Renal cortex interstitium (tissue), 11 donors: Measurements from ENCODE around the gene DHX58. TPM values are rescaled to one million over a fixed set of nuclear protein-coding genes. Genes with fewer than 3 reads are reported as not detected.

ENCODE experiments used
- DNase-seq, 11 donors: peaks; one replicate each; pipeline ENCODE4 v3.0.0-alpha.2; 2013; ENCODE audit warnings: low read depth in 9 of 11, low spot score in 4 of 11; ENCODE audit errors: extremely low read depth in 1 of 11
- polyA plus RNA-seq, 3 donors: library from polyadenylated mRNA; unstranded; fragments of 120-200 nt; gene quantifications; one replicate each; pipeline ENCODE4 v1.2.1, GENCODE V29; 2013; ENCODE audit not compliant: insufficient read length in 3 of 3

Gene DHX58
- polyA plus RNA-seq, 3 donors = 7.1 to 13.3 (median 7.1) TPM

GRCh38 chr17:42065201-42065600 lies 47.3 kb downstream of the DHX58 start:
- DNase-seq = no peak

GRCh38 chr17:42062681-42063080 lies 49.8 kb downstream of the DHX58 start:
- no peak for DNase-seq

GRCh38 chr17:42061646-42062487 lies 50.6 kb downstream of the DHX58 start:
- no peak for DNase-seq

- no peak for DNase-seq
Measured at GRCh38 chr17:42060231-42060630, 52.3 kb downstream of the DHX58 start.

DNA sequence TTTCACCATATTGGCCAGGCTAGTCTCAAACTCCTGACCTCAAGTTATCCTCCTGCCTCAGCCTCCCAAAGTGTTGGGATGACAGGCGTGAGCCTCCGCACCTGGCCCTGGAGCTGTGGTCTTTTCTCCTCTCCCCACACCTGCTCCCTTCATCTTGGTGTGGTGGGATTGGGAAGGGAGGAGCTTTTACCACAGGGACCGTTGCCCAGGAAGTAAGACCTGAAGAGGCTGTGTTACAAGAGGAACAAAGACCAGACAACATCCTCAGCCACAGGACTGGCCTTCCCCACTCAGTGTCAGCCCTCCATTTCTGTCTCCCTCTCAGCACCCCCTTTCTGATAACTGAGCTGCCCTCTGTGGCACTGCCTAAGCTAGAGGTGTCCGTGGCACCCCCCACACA lies 52.7 kb downstream of the DHX58 start:
- no peak for DNase-seq

GRCh38 chr17:42058063-42058462 lies 54.5 kb downstream of the DHX58 start:
- no peak for DNase-seq

DNA sequence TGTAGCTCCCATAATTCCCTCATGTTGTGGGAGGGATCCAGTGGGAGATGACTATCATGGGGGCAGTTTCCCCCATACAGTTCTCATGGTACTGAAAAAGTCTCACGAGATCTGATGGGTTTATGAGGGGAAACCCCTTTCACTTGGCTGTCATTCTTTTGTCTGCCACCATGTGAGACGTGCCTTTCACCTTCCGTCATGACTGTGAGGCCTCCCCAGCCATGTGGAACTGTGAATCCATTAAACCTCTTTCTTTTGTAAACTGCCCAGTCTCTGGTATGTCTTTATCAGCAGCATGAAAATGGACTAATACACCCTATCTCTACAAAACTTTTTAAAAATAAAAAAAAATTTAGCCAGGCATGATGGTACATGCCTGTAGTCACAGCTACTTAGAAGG lies 55.9 kb downstream of the DHX58 start:
- no peak for DNase-seq

DNA sequence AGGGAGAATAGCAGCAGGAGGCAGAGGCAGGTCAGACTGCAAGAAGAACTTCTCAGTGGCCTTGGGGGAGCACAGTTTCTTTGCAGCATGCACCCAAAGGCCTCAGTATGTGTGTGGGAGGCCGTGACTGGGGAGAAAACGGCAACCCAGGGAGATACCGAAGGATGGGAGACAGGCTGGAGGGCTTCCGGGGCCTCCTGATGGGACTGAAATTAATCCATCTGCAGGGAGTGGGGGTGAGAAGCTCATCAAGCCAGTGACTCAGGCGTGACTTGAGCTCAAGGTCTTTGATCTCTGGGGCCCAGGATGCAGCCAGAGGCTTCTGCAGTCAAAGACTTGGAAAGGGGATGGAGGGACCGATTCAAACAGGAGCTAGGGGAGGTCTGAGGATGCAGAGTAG lies 57.0 kb downstream of the DHX58 start:
- peak in 1 of 11 donors; percentile 56 for DNase-seq

DNA sequence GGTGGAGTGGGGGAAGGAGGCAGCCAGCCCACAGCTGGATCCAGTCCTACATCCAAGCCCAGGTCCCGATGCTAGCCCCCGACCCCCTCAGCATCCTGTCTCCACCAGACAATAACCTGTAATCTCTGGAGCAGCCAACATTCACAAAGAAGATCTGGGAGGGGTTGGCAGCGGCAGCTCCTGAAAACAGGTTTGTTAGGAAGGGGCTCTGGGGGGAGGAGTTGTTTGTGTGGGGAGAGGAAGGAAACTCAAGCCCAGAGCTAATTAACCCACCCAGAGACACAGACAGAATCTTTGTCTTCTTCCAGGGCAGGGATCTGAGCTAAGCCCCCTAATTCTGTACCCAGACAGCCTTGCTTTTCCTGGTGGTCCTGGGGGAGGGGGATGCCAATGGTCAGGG lies 57.5 kb downstream of the DHX58 start:
- no peak for DNase-seq

DNA sequence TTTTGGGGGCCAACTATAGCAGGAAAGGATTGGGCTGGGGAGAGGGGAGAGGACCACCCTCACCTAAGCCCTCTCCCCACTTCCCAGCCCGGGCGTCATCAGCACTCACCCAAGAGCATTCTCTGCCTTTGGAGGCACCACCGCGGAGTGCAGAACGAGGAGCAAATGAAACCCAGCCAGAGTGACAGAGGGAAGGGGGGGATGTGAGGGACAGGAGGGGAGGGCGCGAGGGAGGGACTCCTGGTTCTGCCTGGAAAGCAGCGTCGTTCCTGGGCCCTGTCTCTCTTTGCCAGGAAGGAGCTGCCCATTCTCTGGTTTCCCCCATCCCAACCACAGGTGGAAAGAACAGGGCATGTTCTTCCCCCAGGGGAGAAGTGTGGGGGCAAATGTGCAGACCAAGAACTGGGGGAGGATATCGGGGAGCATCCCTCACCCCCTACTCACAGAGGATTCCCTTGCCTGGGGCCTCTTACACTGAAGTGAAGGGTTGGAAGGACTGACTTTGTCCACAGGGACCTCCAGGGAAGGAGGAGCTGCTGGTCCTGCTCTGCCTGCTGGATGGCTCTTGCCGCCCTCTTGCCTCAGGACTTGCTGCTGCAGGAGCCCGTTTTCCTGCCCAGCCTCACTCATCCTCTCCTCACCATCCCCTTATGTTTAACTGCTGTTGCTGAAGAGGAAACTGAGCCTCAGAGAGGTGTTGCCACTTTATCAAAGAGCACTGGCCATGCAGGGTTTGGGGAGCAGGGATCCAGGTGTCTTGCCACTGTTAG lies 58.6 kb downstream of the DHX58 start:
- DNase-seq = no peak

DNA sequence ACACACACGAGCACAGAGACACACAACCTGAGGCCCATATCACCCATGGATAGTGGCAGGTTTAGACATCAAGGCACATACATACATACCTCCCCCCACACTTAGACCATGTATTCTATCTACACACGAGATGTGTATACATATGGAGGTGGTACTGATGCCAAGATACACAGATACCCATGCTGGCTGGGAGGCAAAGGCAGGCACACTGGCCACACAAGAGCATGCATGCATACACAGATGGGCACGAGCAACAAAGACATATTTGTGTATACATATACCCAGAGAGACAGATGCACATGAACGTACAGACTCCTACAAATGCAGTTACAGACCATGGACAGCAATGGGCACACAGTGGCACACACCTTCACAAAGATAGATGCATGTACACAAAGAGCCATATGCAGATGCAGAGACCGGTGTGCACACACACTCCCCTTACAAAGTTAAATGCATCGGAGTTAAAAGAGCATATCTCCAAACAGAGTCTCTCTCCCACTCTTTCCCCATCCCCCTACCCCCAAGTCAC lies 60.1 kb downstream of the DHX58 start:
- no peak for DNase-seq

DNA sequence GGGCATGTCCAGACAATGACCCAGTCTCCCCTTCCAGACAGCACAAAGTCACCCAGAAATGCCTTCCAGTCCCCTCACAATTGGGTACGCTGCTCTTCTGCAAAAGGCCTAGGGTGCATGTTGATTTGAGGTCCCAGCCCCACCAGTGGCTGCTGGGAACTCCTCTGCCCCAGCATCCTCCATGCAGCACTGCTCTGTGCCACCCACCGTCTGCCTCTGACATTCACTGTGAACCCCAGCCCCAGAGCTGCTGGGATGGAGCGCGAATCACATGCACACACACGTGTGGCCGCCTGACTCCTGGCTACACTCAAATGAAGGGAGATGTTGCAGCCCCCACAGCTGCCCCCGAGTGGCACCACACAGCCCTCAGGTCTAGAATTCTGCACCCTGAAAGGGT lies 60.9 kb downstream of the DHX58 start:
- DNase-seq = no peak

Other genes with a start within 250 kb of the DHX58 start
- gene KLHL11, start 247.3 kb downstream of the DHX58 start, polyA plus RNA-seq = 1 to 10 TPM; 9.0 to 9.8 (median 9.7) TPM
- 10 to 100 TPM; 87.1 to 95.2 (median 88.7) TPM for gene ACLY, start 193.8 kb downstream of the DHX58 start, polyA plus RNA-seq
- gene ODAD4, start 182.1 kb downstream of the DHX58 start, polyA plus RNA-seq = 1 to 10 TPM; 5.6 to 9.1 (median 8.4) TPM
- 10 to 100 TPM; 56.5 to 84.0 (median 68.4) TPM for gene CNP, start 145.9 kb downstream of the DHX58 start, polyA plus RNA-seq
- gene DNAJC7, start 95.3 kb downstream of the DHX58 start, polyA plus RNA-seq = 100 to 1,000 TPM; 153 to 162 (median 154) TPM
- 10 to 100 TPM; 48.9 to 58.2 (median 49.8) TPM for gene NKIRAS2, start 92.6 kb downstream of the DHX58 start, polyA plus RNA-seq
- 1 to 10 TPM; 3.4 to 6.4 (median 4.6) TPM for gene C17orf113, start 62.1 kb downstream of the DHX58 start, polyA plus RNA-seq
- gene ZNF385C, start 14.2 kb downstream of the DHX58 start, polyA plus RNA-seq = 1 to 10 TPM; 8.7 TPM
- 10 to 100 TPM; 57.5 to 81.7 (median 70.9) TPM for gene KAT2A, start 8.7 kb upstream of the DHX58 start, polyA plus RNA-seq
- gene HSPB9, start 10.1 kb upstream of the DHX58 start, polyA plus RNA-seq = under 1 TPM; 0.12 to 0.46 (median 0.30) TPM
- gene RAB5C, start 42.3 kb upstream of the DHX58 start, polyA plus RNA-seq = 100 to 1,000 TPM; 118 to 151 (median 148) TPM
- under 1 TPM in 2 of 3 donors, not detected in 1; 0.03 TPM for gene KCNH4, start 68.4 kb upstream of the DHX58 start, polyA plus RNA-seq
- gene HCRT, start 72.7 kb upstream of the DHX58 start, polyA plus RNA-seq = not detected
- gene GHDC, start 81.8 kb upstream of the DHX58 start, polyA plus RNA-seq = 10 to 100 TPM; 14.4 to 22.2 (median 18.0) TPM
- 10 to 100 TPM; 40.2 to 54.1 (median 43.5) TPM for gene STAT5B, start 163.7 kb upstream of the DHX58 start, polyA plus RNA-seq
- 1 to 10 TPM; 5.2 to 6.8 (median 5.8) TPM for gene STAT5A, start 175.8 kb upstream of the DHX58 start, polyA plus RNA-seq